ENCODE data around the gene TUBGCP5.

TUBGCP5 gene

DNA sequence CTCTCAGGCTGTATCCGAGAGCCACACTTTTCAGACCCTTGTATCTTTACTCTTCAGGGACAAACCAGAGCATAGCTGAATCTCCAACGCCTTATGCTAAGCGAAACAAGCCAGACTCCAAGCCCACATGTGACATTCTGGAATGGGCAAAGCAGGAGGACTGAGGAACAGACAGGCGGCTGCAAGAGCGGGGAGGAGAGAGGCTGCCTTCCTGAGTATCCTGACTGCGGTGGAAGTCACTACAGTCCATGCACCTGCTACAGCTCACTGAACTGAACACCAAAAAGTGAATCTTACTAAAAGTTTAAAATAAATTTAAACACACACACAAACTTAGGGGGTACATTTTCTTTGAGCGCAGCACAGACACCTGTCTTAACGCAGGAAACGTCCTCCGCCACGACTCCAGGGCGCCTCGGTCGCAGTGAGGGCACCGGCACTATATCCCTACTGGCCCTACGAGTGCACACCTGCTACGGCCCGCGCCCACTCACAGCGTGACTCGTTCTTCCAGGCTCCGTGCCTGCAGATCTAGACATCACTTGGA lies 60.6 kb downstream of the TUBGCP5 start:
- no peak for DNase-seq (ENCODE audit: extremely low spot score)
- ChIA-PET CTCF (no interaction called here), POLR2A (interaction anchor here (0.8 to 1.3 kb wide), 2 partner anchors 19 to 65 kb away, joined by 3 read pairs; no protein-coding TSS in a partner anchor)
- TF ChIP-seq, protein P1, sequence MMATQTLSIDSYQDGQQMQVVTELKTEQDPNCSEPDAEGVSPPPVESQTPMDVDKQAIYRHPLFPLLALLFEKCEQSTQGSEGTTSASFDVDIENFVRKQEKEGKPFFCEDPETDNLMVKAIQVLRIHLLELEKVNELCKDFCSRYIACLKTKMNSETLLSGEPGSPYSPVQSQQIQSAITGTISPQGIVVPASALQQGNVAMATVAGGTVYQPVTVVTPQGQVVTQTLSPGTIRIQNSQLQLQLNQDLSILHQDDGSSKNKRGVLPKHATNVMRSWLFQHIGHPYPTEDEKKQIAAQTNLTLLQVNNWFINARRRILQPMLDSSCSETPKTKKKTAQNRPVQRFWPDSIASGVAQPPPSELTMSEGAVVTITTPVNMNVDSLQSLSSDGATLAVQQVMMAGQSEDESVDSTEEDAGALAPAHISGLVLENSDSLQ (IDR thresholded peaks at IDR 0.05): no peak
- TF ChIP-seq FOXA1 (IDR thresholded peaks at IDR 0.05) (no peak), ELF4 (IDR thresholded peaks at IDR 0.05) (no peak), ARNT (IDR thresholded peaks at IDR 0.05) (no peak), TARDBP (IDR thresholded peaks at IDR 0.05) (no peak), CTBP1 (IDR thresholded peaks at IDR 0.05; ENCODE audit: borderline replicate concordance) (no peak), SP1 (IDR thresholded peaks at IDR 0.05) (no peak), HDGF (IDR thresholded peaks at IDR 0.05; ENCODE audit: borderline replicate concordance) (no peak), LEF1 (IDR thresholded peaks at IDR 0.05; ENCODE audit: borderline replicate concordance) (no peak), SUZ12 (IDR thresholded peaks at IDR 0.05) (no peak), BHLHE40 (IDR thresholded peaks at IDR 0.05; ENCODE audit: borderline replicate concordance) (no peak), NFRKB (IDR thresholded peaks at IDR 0.05) (no peak), L3MBTL2 (conservative IDR thresholded peaks at IDR 0.05) (no peak), FOXK2 (IDR thresholded peaks at IDR 0.05) (no peak), ZNF384 (IDR thresholded peaks at IDR 0.05) (no peak), FOXM1 (IDR thresholded peaks at IDR 0.05; ENCODE audit: borderline replicate concordance) (no peak)

DNA sequence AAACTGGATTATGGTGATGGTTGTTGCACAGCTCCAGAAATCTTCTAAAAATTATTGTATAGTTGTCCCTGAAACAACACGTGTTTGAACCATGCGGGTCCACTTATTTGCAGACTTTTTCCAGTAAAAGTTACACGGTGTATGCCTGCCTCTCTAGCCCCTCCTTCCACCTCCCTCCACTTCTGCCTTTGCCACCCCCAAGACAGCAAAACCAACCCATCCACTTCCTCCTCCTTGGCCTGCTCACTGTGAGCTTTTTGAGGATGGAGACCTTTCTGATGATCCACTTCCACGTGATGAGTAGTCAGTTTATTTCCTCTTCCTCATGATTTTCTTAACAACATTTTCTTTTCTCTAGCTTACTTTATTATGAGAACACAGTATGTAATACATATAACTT lies 64.6 kb downstream of the TUBGCP5 start:
- POLR2A ChIA-PET: no interaction called here
- TF ChIP-seq, protein P1 (IDR thresholded peaks at IDR 0.05): no peak
- no peak for TF ChIP-seq BHLHE40 (IDR thresholded peaks at IDR 0.05; ENCODE audit: borderline replicate concordance)
- TF ChIP-seq SUZ12 (IDR thresholded peaks at IDR 0.05): no peak
- TF ChIP-seq TARDBP (IDR thresholded peaks at IDR 0.05): no peak
- TF ChIP-seq ZNF384 (IDR thresholded peaks at IDR 0.05): no peak
- TF ChIP-seq L3MBTL2 (conservative IDR thresholded peaks at IDR 0.05): no peak
- TF ChIP-seq FOXA1 (IDR thresholded peaks at IDR 0.05): no peak
- TF ChIP-seq NFRKB (IDR thresholded peaks at IDR 0.05): no peak
- no peak for TF ChIP-seq ELF4 (IDR thresholded peaks at IDR 0.05)
- TF ChIP-seq HDGF (IDR thresholded peaks at IDR 0.05; ENCODE audit: borderline replicate concordance): no peak
- no peak for TF ChIP-seq ARNT (IDR thresholded peaks at IDR 0.05)
- TF ChIP-seq CTBP1 (IDR thresholded peaks at IDR 0.05; ENCODE audit: borderline replicate concordance): no peak
- no peak for TF ChIP-seq FOXM1 (IDR thresholded peaks at IDR 0.05; ENCODE audit: borderline replicate concordance)
- no peak for TF ChIP-seq SP1 (IDR thresholded peaks at IDR 0.05)
- TF ChIP-seq LEF1 (IDR thresholded peaks at IDR 0.05; ENCODE audit: borderline replicate concordance): no peak
- TF ChIP-seq FOXK2 (IDR thresholded peaks at IDR 0.05): no peak
- DNase-seq (ENCODE audit: extremely low spot score): no peak
- CTCF ChIA-PET: no interaction called here

DNA sequence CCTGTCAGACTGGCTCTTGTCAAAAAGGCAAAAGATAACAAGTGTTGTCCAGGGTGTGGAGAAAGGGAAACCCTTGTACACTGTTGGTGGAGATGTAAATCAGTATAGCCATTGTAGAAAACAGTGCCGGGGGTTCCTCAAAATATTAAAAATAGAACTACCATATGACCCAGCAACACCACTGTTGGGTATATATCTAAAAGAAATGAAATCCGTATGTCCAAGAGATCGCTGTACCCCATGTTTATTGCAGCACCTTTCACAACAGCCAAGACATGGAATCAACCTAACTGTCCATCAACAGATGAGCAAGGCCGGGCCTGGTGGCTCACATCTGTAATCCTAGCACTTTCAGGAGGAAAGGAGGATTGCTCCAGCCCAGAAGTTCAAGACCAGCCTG lies 65.4 kb downstream of the TUBGCP5 start:
- DNase-seq (ENCODE audit: extremely low spot score): no peak
- ChIA-PET CTCF (no interaction called here), POLR2A (no interaction called here)
- TF ChIP-seq ARNT (IDR thresholded peaks at IDR 0.05): no peak
- TF ChIP-seq, protein P1 (IDR thresholded peaks at IDR 0.05): no peak

DNA sequence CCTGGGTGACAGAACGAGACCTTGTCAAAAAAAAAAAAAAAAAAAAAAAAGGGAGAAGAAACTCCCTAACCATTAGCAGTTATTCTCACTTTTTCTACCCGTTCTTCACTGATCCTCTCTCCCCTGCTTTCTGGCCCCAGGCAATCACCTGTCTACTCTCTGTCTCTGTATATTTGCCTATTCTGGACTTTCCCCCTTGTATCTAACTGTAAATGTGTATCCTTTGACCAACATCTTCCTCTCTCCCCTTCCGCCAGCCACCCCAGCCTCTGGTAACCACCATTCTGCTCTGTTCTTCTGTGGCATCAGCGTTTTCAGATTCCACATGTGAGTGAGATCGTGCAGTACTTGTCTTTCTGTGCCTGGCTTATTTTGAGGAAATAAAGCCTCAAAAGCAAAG lies 66.1 kb downstream of the TUBGCP5 start:
- DNase-seq (ENCODE audit: extremely low spot score): no peak
- CTCF ChIA-PET: no interaction called here
- POLR2A ChIA-PET: no interaction called here
- TF ChIP-seq, protein P1 (IDR thresholded peaks at IDR 0.05): no peak
- TF ChIP-seq FOXM1 (IDR thresholded peaks at IDR 0.05; ENCODE audit: borderline replicate concordance): no peak
- TF ChIP-seq FOXA1 (IDR thresholded peaks at IDR 0.05): no peak
- TF ChIP-seq BHLHE40 (IDR thresholded peaks at IDR 0.05; ENCODE audit: borderline replicate concordance): no peak
- no peak for TF ChIP-seq ARNT (IDR thresholded peaks at IDR 0.05)
- TF ChIP-seq SUZ12 (IDR thresholded peaks at IDR 0.05): no peak
- no peak for TF ChIP-seq SP1 (IDR thresholded peaks at IDR 0.05)
- TF ChIP-seq LEF1 (IDR thresholded peaks at IDR 0.05; ENCODE audit: borderline replicate concordance): no peak
- TF ChIP-seq CTBP1 (IDR thresholded peaks at IDR 0.05; ENCODE audit: borderline replicate concordance): no peak

DNA sequence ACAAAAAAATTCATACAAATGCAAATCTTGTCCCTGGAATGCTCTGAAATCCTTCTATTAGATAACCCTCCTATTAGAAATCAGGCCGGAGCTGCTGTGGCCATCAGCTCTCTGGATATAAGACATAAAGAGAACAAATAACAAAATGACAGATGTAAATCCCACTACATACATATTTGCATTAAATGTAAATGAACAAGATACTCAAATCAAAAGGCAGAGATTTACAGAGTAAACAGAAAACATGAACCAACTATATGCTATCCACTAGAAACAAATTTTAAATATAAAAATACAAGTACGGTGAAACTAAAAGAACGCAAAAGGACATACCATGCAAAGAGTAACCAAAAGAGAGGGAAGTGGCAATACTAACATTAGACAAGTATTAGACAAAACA lies 69.9 kb downstream of the TUBGCP5 start:
- TF ChIP-seq, protein P1 (IDR thresholded peaks at IDR 0.05): no peak
- TF ChIP-seq TARDBP (IDR thresholded peaks at IDR 0.05) (no peak), FOXM1 (IDR thresholded peaks at IDR 0.05; ENCODE audit: borderline replicate concordance) (no peak), CTBP1 (IDR thresholded peaks at IDR 0.05; ENCODE audit: borderline replicate concordance) (no peak), LEF1 (IDR thresholded peaks at IDR 0.05; ENCODE audit: borderline replicate concordance) (no peak), SUZ12 (IDR thresholded peaks at IDR 0.05) (no peak)
- no peak for DNase-seq (ENCODE audit: extremely low spot score)
- POLR2A ChIA-PET: no interaction called here
- CTCF ChIA-PET: no interaction called here

Data from HEK293T (cell line).